Measurements from ENCODE around the gene ANKS6.

DNA sequence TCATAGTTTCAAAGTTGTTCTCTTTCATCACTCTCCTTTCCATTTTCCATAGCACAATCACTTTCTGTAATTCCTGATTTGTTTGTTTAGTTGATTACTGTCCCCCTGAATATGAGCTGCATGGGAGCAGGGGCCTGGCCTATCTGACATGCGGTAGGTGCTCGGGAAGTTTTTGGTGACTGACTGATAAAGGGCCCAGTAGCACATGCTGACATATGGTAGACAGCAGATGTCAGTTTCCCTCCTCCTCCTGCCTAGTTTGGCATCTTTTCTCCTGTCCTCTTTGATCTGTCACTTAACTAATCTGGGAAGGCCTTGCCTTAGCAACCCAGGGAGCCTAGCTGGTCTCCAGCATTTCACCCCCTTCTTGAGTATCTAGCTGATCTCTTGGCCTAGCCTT lies 25.5 kb upstream of the ANKS6 start:
- TF ChIP-seq, protein P1, sequence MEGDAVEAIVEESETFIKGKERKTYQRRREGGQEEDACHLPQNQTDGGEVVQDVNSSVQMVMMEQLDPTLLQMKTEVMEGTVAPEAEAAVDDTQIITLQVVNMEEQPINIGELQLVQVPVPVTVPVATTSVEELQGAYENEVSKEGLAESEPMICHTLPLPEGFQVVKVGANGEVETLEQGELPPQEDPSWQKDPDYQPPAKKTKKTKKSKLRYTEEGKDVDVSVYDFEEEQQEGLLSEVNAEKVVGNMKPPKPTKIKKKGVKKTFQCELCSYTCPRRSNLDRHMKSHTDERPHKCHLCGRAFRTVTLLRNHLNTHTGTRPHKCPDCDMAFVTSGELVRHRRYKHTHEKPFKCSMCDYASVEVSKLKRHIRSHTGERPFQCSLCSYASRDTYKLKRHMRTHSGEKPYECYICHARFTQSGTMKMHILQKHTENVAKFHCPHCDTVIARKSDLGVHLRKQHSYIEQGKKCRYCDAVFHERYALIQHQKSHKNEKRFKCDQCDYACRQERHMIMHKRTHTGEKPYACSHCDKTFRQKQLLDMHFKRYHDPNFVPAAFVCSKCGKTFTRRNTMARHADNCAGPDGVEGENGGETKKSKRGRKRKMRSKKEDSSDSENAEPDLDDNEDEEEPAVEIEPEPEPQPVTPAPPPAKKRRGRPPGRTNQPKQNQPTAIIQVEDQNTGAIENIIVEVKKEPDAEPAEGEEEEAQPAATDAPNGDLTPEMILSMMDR (IDR thresholded peaks at IDR 0.05), result no peak
- TF ChIP-seq EP300 (IDR thresholded peaks at IDR 0.05), result no peak
- TF ChIP-seq POLR2AphosphoS5 (IDR thresholded peaks at IDR 0.05), result no peak
